Upper lobe of right lung (tissue), 1 donor: Measurements from ENCODE around the gene GLS. TPM values are rescaled to one million over a fixed set of nuclear protein-coding genes. Genes with fewer than 3 reads are reported as not detected.

Experiments
- ATAC-seq: fragments of 200-7000 bp; cut with Tn5 transposase; one replicate; pipeline ENCODE4 v1.9.1; 2020; ENCODE audit warnings: mild to moderate bottlenecking, moderate library complexity
- DNase-seq: peaks from one replicate; pipeline ENCODE4 v3.0.0-alpha.2; 2020
- H3K27ac ChIP-seq: fragments of 200-600 bp; one replicate; pipeline ENCODE4 v1.8.0; 2022
- H3K27me3 ChIP-seq: fragments of 200-600 bp; one replicate; pipeline ENCODE4 v1.8.0; 2022; ENCODE audit warnings: mild to moderate bottlenecking
- H3K36me3 ChIP-seq: fragments of 200-600 bp; one replicate; pipeline ENCODE4 v1.8.0; 2022
- H3K4me1 ChIP-seq: fragments of 200-600 bp; one replicate; pipeline ENCODE4 v1.8.0; 2022
- H3K4me3 ChIP-seq: fragments of 200-600 bp; one replicate; pipeline ENCODE4 v1.8.0; 2022; ENCODE audit warnings: mild to moderate bottlenecking
- H3K9me3 ChIP-seq: fragments of 200-600 bp; one replicate; pipeline ENCODE4 v1.8.0; 2022
- CTCF ChIP-seq: fragments of 200-600 bp; IDR thresholded peaks from one replicate; pipeline ENCODE4 v1.8.0; 2022; ENCODE audit warnings: antibody characterized with exemption
- intact Hi-C: fragments of 100-400 bp; cut with DNase I; formaldehyde crosslinking; loops from one replicate; pipeline ENCODE4 v1.11.0; 2022
- total RNA-seq: library from RNA; stranded (reverse); fragmentation: NEBNext Ultra II Directional; extraction: Animal tissue kit (Norgen Biotek cat#: 25700); gene quantifications from one replicate; pipeline ENCODE4 v1.2.1, GENCODE V29; 2021
- donor health status: DM: no; HTN: yes; CAD: no; lungs with severe emphysema.

The GLS gene
- total RNA-seq, 1 donor from 2014 or later, result 209 TPM

DNA sequence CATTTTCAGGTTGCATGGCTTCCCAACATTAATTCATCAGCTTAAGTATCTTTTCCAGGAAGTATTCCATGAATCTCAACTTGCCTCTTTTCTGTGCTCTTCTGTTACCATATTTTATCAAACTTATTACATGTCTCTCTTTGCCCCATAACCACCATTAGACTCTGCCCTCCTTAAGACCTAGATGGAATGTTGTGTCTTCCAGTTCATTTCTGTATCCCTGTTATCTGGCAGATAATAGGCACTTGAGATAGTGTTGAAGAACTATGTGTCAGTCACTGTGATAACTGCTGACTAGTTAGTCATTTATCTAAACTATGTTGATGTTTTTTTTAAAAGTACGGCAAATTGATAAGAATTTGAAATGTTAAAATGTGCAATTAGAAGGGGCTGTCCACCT is 41.8 kb downstream of the GLS start:
- H3K36me3 ChIP-seq, result peaks cover 80% of the 10 kb centered on the region
- no peak overlapping the region for H3K27ac ChIP-seq
- ATAC-seq (no peak), DNase-seq (no peak)
- TF ChIP-seq CTCF, result no peak
- no peaks in the 10 kb centered on the region for H3K4me1 ChIP-seq
- H3K27me3 ChIP-seq, result no peaks in the 10 kb centered on the region
- no peak overlapping the region for H3K4me3 ChIP-seq
- no peaks in the 10 kb centered on the region for H3K9me3 ChIP-seq
- intact Hi-C loops, result no loop called here

GRCh38 chr2:190927301-190927700 is 46.7 kb downstream of the GLS start:
- Histone ChIP-seq H3K9me3 (no peaks in the 10 kb centered on the region), H3K4me3 (no peak overlapping the region), H3K36me3 (peaks cover 89% of the 10 kb centered on the region), H3K4me1 (no peaks in the 10 kb centered on the region), H3K27ac (peak overlapping the region; percentile 7), H3K27me3 (no peaks in the 10 kb centered on the region)
- no peak for TF ChIP-seq CTCF
- ATAC-seq (no peak), DNase-seq (no peak)
- intact Hi-C loops, result no loop called here

DNA sequence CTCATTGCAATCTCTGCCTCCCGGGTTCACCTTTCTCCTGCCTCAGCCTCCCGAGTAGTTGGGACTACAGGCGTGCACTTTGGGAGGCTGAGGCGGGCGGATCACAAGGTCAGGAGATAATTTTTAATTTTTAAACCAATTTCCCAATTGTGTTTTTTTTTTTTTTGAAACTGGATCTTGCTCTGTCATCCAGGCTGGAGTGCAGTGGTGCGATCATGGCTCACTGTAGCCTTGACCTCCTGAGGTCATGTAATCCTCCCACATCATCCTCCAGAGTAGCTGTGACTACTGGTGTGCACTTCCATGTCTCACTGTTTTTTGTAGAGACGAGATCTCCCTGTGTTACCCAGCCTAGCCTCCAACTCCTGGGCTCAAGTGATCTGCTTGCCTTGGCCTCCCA is 49.3 kb downstream of the GLS start:
- intact Hi-C loops, result loop anchor here (10.0 kb wide), 1 partner anchor 55 kb away; no protein-coding TSS in a partner anchor
- Histone ChIP-seq H3K9me3 (no peaks in the 10 kb centered on the region), H3K4me3 (no peak overlapping the region), H3K27ac (no peak overlapping the region), H3K36me3 (peaks cover 83% of the 10 kb centered on the region), H3K4me1 (no peaks in the 10 kb centered on the region), H3K27me3 (no peaks in the 10 kb centered on the region)
- DNase-seq, result no peak
- TF ChIP-seq CTCF, result no peak
- ATAC-seq, result no peak

DNA sequence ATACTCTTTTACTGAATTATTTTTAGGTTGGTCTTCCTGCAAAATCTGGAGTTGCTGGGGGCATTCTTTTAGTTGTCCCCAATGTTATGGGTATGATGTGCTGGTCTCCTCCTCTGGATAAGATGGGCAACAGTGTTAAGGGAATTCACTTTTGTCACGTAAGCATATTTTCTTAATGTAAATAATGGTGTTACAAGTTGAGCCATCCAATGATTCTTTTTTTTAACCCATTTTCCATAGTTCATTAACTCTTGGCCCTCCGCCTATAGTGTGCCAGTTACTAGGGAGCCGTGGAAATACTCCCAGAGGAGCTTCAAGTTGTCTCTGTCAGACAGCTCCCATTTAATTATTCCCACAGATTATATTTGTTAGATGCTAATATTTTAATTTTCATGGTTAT is 49.8 kb downstream of the GLS start:
- no peaks in the 10 kb centered on the region for H3K27me3 ChIP-seq
- DNase-seq (no peak), ATAC-seq (no peak)
- H3K27ac ChIP-seq, result no peak overlapping the region
- no peaks in the 10 kb centered on the region for H3K4me1 ChIP-seq
- H3K4me3 ChIP-seq, result no peak overlapping the region
- no peak for TF ChIP-seq CTCF
- intact Hi-C loops, result loop anchor here (10.0 kb wide), 1 partner anchor 54 kb away; no protein-coding TSS in a partner anchor
- H3K36me3 ChIP-seq, result peaks cover 78% of the 10 kb centered on the region
- no peaks in the 10 kb centered on the region for H3K9me3 ChIP-seq

- intact Hi-C loops, result loop anchor here (10.0 kb wide), 1 partner anchor 52 kb away; no protein-coding TSS in a partner anchor
- no peak for ATAC-seq
- no peak for DNase-seq
- Histone ChIP-seq H3K9me3 (no peaks in the 10 kb centered on the region), H3K4me3 (no peak overlapping the region), H3K36me3 (peaks cover 59% of the 10 kb centered on the region), H3K27ac (no peak overlapping the region), H3K4me1 (no peaks in the 10 kb centered on the region), H3K27me3 (no peaks in the 10 kb centered on the region)
- TF ChIP-seq CTCF, result no peak
Measured at GRCh38 chr2:190932514-190932913, 51.9 kb downstream of the GLS start.

GRCh38 chr2:190933361-190933760 is 52.7 kb downstream of the GLS start:
- Histone ChIP-seq H3K27ac (no peak overlapping the region), H3K27me3 (no peaks in the 10 kb centered on the region), H3K4me3 (no peak overlapping the region), H3K36me3 (peaks cover 51% of the 10 kb centered on the region), H3K9me3 (no peaks in the 10 kb centered on the region), H3K4me1 (peaks cover 4% of the 10 kb centered on the region)
- no peak for TF ChIP-seq CTCF
- intact Hi-C loops, result loop anchor here (10.0 kb wide), 1 partner anchor 51 kb away; no protein-coding TSS in a partner anchor
- no peak for ATAC-seq
- no peak for DNase-seq
